ENCODE results near the gene MRPL48. TPM values are rescaled to one million over a fixed set of nuclear protein-coding genes. Genes with fewer than 3 reads are reported as not detected.

Gene MRPL48
- total and polyA plus RNA-seq, 4 donors: 12.6 to 34.1 (median 20.0) TPM

DNA sequence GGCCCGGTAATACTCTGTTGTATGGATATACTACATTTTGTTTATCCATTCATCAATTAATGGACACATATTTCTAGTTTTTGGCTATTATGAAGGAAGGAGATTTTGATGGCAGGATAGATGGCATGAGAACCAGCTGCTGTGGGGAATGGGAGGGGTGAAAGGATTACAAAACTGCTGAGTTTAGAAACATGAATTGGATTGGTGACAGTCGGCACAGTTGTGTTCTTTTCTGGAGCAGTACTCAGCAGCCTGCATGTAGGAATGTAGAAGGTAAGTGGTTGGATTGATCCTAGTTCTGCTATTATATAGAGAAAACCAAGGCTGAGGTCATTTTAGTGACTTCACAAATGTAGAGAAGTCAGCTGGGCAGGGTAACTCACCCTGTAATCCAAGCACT is 96.2 kb downstream of the MRPL48 start (continued):
- TF ChIP-seq, protein P1, sequence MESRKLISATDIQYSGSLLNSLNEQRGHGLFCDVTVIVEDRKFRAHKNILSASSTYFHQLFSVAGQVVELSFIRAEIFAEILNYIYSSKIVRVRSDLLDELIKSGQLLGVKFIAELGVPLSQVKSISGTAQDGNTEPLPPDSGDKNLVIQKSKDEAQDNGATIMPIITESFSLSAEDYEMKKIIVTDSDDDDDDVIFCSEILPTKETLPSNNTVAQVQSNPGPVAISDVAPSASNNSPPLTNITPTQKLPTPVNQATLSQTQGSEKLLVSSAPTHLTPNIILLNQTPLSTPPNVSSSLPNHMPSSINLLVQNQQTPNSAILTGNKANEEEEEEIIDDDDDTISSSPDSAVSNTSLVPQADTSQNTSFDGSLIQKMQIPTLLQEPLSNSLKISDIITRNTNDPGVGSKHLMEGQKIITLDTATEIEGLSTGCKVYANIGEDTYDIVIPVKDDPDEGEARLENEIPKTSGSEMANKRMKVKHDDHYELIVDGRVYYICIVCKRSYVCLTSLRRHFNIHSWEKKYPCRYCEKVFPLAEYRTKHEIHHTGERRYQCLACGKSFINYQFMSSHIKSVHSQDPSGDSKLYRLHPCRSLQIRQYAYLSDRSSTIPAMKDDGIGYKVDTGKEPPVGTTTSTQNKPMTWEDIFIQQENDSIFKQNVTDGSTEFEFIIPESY (IDR thresholded peaks at IDR 0.05): no peak

DNA sequence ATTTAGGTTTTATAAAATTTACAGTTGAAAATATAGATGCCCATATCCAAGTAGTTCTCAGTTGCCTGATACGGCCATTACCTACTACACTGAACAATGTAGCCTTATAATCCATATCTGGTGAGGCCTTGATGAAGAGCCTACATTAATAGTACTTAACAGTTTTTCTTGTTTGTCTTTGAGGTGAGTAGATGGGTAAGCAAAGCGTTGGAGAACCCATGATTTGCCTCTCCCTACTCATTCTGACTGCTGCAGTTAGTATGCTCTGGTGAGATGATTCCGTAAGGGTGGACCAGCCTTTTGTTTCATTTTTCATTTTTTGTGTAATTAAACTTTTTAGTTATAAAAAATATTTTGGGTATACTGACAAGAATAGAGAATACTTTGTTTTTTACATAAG is 100.6 kb downstream of the MRPL48 start:
- TF ChIP-seq NR2F2 (IDR thresholded peaks at IDR 0.05) (no peak), SP1 (IDR thresholded peaks at IDR 0.05) (no peak), TAF1 (conservative IDR thresholded peaks at IDR 0.05) (no peak), HNF4A (conservative IDR thresholded peaks at IDR 0.05) (no peak), HNF4G (IDR thresholded peaks at IDR 0.05) (no peak), JUND (IDR thresholded peaks at IDR 0.05) (no peak), FOXA1 (IDR thresholded peaks at IDR 0.05) (no peak), YY1 (IDR thresholded peaks at IDR 0.05) (no peak), GABPA (IDR thresholded peaks at IDR 0.05 in 1 of 2, conservative IDR thresholded peaks at IDR 0.05 in 1 of 2) (no peak), RXRA (IDR thresholded peaks at IDR 0.05) (no peak)
- TF ChIP-seq, protein P2, sequence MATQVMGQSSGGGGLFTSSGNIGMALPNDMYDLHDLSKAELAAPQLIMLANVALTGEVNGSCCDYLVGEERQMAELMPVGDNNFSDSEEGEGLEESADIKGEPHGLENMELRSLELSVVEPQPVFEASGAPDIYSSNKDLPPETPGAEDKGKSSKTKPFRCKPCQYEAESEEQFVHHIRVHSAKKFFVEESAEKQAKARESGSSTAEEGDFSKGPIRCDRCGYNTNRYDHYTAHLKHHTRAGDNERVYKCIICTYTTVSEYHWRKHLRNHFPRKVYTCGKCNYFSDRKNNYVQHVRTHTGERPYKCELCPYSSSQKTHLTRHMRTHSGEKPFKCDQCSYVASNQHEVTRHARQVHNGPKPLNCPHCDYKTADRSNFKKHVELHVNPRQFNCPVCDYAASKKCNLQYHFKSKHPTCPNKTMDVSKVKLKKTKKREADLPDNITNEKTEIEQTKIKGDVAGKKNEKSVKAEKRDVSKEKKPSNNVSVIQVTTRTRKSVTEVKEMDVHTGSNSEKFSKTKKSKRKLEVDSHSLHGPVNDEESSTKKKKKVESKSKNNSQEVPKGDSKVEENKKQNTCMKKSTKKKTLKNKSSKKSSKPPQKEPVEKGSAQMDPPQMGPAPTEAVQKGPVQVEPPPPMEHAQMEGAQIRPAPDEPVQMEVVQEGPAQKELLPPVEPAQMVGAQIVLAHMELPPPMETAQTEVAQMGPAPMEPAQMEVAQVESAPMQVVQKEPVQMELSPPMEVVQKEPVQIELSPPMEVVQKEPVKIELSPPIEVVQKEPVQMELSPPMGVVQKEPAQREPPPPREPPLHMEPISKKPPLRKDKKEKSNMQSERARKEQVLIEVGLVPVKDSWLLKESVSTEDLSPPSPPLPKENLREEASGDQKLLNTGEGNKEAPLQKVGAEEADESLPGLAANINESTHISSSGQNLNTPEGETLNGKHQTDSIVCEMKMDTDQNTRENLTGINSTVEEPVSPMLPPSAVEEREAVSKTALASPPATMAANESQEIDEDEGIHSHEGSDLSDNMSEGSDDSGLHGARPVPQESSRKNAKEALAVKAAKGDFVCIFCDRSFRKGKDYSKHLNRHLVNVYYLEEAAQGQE (IDR thresholded peaks at IDR 0.05): no peak
- TF ChIP-seq, protein P3, sequence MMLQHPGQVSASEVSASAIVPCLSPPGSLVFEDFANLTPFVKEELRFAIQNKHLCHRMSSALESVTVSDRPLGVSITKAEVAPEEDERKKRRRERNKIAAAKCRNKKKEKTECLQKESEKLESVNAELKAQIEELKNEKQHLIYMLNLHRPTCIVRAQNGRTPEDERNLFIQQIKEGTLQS (IDR thresholded peaks at IDR 0.05): no peak
- TF ChIP-seq, protein P4, sequence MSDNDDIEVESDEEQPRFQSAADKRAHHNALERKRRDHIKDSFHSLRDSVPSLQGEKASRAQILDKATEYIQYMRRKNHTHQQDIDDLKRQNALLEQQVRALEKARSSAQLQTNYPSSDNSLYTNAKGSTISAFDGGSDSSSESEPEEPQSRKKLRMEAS (IDR thresholded peaks at IDR 0.05): no peak
- TF ChIP-seq, protein P1 (IDR thresholded peaks at IDR 0.05): no peak
- TF ChIP-seq, protein P5, sequence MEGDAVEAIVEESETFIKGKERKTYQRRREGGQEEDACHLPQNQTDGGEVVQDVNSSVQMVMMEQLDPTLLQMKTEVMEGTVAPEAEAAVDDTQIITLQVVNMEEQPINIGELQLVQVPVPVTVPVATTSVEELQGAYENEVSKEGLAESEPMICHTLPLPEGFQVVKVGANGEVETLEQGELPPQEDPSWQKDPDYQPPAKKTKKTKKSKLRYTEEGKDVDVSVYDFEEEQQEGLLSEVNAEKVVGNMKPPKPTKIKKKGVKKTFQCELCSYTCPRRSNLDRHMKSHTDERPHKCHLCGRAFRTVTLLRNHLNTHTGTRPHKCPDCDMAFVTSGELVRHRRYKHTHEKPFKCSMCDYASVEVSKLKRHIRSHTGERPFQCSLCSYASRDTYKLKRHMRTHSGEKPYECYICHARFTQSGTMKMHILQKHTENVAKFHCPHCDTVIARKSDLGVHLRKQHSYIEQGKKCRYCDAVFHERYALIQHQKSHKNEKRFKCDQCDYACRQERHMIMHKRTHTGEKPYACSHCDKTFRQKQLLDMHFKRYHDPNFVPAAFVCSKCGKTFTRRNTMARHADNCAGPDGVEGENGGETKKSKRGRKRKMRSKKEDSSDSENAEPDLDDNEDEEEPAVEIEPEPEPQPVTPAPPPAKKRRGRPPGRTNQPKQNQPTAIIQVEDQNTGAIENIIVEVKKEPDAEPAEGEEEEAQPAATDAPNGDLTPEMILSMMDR (IDR thresholded peaks at IDR 0.05; ENCODE audit: low read depth, low read length, missing input control): no peak
- Histone ChIP-seq H3K27ac (ENCODE audit: low read depth in 1 of 2, low read length in 2 of 2) (no peak overlapping the region), H3K4me3 (ENCODE audit: low read depth in 1 of 3, low read length in 3 of 3) (no peak overlapping the region), H3K27me3 (ENCODE audit: control insufficient read depth in 4 of 4, insufficient read depth in 4 of 4, low read length in 3 of 4) (no peaks in the 10 kb centered on the region), H3K9ac (ENCODE audit: low read depth in 1 of 2, low read length in 2 of 2) (no peak overlapping the region), H3K36me3 (ENCODE audit: control insufficient read depth in 4 of 4, insufficient read depth in 3 of 4, low read depth in 1 of 4, low read length in 3 of 4) (peaks cover 5 to 33% (median 16%) of the 10 kb centered on the region in 4 donors), H3K9me3 (ENCODE audit: control insufficient read depth in 4 of 4, low read length in 3 of 4) (no peaks in the 10 kb centered on the region), H3K4me1 (ENCODE audit: control insufficient read depth in 4 of 4, insufficient read depth in 4 of 4, low read length in 3 of 4) (no peaks in the 10 kb centered on the region)
- DNase-seq (ENCODE audit: low spot score): no peak
- WGBS: 97% methylated on average over 3 of the region's 3 CpGs
